GM19328 (cell line): Measurements from ENCODE around the gene LAMA5.

Source experiments
- ATAC-seq: cut with Tn5 transposase; IDR thresholded peaks from one replicate; pipeline ENCODE4 v1.9.1; 2021; ENCODE audit warnings: mild to moderate bottlenecking, moderate library complexity; ENCODE audit not compliant: unreplicated experiment

The LAMA5 gene

DNA sequence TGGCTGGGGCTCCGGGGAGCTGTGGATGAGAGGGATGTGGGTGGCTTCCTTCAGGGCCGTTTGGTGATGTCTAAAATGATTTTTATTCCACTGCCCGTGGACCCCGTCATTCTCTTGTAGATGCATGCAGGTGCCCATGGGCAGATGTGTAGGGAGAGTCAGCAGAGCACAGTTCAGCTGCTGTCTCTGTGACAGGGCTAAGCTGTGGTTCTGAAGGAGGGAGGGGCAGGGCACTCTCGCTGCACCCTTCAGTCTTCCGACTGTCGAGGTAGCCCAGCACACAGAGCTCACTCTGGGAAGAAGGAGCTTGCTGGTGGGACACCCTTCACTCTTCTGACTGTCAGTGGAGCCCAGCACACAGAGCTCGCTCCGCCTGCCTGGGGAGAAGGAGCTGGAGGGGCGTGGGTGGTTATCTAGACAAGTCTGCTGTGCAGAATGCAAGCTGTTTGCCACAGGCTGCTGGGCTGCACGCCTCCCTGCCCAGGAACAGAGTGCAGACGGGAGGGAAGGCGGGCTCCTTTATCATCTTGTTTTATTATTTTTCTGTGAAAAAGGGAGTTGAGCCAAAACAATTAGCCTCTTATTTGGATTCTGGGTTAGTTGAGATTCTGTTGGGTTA lies 92.7 kb downstream of the LAMA5 start:
- ATAC-seq = no peak

- no peak for ATAC-seq
Measured at GRCh38 chr20:62273416-62273815, 93.7 kb downstream of the LAMA5 start.

DNA sequence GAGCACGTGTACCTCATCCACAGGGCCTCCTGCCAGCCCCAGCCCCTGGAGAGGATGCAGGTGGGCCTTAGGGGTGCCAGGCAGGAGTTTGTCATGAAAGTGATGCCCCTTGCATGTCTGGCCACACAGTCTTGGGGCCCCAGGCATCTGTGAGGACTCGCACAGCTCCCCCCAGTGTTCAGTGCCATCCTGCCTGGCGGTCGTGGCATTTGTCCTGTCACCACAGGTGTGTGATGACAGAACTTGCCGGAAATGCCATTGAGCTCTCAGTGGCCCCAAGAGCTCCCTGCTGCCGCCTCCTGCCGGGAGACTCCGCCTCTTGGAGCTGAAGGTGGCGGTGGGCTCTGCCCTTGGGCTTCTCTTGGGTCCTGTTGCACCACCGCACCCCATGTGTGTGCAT lies 94.9 kb downstream of the LAMA5 start:
- no peak for ATAC-seq

DNA sequence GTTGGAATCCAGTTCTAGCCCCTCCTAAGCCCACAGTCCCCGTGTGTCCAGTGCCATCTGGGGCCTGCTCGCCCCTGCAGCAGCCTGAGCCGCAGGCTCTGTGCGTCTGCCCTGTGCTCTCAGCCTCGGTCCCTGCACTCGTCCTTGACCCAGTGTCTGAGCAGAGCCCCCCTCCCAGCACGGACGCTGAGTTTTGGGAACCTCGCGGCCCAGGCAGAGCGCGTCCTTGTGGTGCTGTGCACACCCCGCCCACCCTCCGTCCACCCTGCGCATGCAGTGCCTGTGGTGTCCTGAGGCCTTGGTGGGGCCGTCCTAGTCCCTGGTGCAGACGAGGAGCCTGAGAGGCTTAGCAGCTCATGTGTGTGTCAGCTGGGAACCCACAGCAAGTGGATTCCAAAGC lies 97.2 kb downstream of the LAMA5 start:
- no peak for ATAC-seq

DNA sequence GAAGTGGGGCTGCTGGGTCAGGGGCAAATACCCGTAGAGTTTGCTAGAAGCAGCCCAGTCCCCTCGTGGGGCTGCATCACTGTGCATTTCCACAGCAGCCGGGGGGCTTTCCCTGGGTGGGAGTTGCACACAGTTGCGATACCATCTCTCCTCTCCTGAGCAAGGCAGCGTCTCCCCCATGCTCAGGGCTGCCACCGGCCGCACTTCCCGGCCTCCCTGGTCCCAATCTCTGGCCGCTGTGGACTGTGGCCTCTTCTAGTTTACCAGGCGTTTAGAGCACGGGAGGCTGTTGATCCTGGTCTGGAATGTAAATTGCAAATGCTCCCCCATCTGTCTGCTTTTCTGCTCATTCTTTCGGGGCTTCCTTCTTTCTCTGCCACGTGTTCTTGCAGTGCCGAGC lies 97.7 kb downstream of the LAMA5 start:
- ATAC-seq = no peak

- no peak for ATAC-seq
Measured at GRCh38 chr20:62268228-62268900, 98.7 kb downstream of the LAMA5 start.

GRCh38 chr20:62267543-62267942 lies 99.6 kb downstream of the LAMA5 start:
- ATAC-seq = no peak

DNA sequence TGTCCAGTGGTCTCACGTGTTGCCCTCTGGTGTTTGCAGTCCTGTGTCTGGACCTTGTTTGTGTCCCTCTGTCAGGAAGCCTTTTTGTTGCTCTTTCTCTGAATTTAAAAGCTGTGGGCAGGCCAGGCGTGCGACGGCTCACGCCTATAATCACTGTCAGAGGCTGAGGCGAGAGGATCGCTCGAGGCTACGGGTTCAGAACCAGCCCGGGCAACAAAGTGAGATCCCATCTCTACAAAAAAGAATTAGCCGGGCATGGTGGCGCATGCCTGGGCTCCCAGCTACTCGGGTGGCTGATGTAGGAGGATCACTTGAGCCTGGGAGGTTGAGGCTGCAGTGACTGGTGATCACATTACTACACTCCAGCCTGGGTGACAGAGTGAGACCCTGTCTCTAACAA lies 100.3 kb downstream of the LAMA5 start:
- ATAC-seq = no peak

DNA sequence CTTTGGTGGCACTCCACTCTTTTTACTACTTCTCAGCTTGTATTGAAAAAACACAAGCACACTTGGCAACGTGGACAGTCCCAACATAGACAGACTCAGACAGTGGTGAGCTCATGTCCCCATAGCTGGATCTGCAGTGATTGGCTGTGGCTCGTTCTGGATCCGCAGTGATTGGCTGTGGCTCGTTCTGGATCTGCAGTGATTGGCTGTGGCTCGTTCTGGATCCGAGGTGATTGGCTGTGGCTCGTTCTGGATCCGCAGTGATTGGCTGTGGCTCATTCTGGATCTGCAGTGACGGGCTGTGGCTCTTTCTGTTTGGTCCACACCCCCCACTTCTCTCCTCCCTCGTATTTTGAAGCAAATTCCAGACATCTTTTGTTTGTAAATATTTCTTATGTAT lies 100.8 kb downstream of the LAMA5 start:
- ATAC-seq = no peak

DNA sequence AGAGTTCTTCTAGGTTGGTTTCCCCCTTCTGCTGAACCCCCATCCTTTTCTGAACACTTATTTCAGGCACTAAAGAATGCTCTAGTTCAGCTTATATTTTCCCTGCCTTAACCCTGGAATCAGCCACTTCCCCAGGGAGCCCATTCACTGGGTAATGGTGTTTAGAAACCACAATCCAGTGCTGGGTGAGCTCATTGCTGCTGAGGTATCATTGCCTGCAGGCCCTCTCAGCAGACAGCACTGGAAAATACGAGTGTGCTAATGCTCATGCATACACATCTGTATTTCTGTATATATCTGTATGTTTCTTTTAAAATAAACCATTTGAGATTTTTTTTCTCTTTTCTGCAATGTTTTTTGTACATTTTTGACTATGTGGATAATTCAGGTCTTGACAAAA lies 101.7 kb downstream of the LAMA5 start:
- no peak for ATAC-seq

- no peak for ATAC-seq
Measured at GRCh38 chr20:62263396-62263795, 103.7 kb downstream of the LAMA5 start.

- ATAC-seq = no peak
Measured at GRCh38 chr20:62262064-62262463, 105.0 kb downstream of the LAMA5 start.

- no peak for ATAC-seq
Measured at GRCh38 chr20:62259294-62259565, 107.9 kb downstream of the LAMA5 start.
